ENCODE results near the gene TSKU.
A peak's percentile ranks its signal among the peaks of the same experiment; 100 is the strongest.

The TSKU gene

GRCh38 chr11:76824083-76824939, 41.2 kb downstream of the TSKU start:
- TF ChIP-seq NFIC (IDR thresholded peaks at IDR 0.05) (no peak), FOXM1 (IDR thresholded peaks at IDR 0.05; ENCODE audit: borderline replicate concordance, low read depth) (no peak), CEBPB (IDR thresholded peaks at IDR 0.05) (no peak), MAX (IDR thresholded peaks at IDR 0.05) (no peak), TEAD4 (IDR thresholded peaks at IDR 0.05) (no peak), USF1 (IDR thresholded peaks at IDR 0.05) (no peak), TCF12 (IDR thresholded peaks at IDR 0.05; ENCODE audit: low read depth) (no peak)

- TF ChIP-seq NFIC (IDR thresholded peaks at IDR 0.05) (no peak), YY1 (IDR thresholded peaks at IDR 0.05; ENCODE audit: low read depth) (no peak), MAX (IDR thresholded peaks at IDR 0.05) (no peak), TCF12 (IDR thresholded peaks at IDR 0.05; ENCODE audit: low read depth) (no peak), EP300 (IDR thresholded peaks at IDR 0.05; ENCODE audit: borderline replicate concordance) (no peak), REST (IDR thresholded peaks at IDR 0.05; ENCODE audit: low read depth) (no peak), USF1 (IDR thresholded peaks at IDR 0.05) (no peak), EGR1 (IDR thresholded peaks at IDR 0.05) (no peak), ZBTB7A (IDR thresholded peaks at IDR 0.05; ENCODE audit: low read depth) (no peak)
These were observed 42.0 kb downstream of the TSKU start for GRCh38 chr11:76824980-76825725.

- TF ChIP-seq REST (IDR thresholded peaks at IDR 0.05; ENCODE audit: low read depth) (no peak), CEBPB (IDR thresholded peaks at IDR 0.05) (no peak), RAD21 (IDR thresholded peaks at IDR 0.05; ENCODE audit: low read depth) (no peak), MAX (IDR thresholded peaks at IDR 0.05) (no peak), TEAD4 (IDR thresholded peaks at IDR 0.05) (no peak), EP300 (IDR thresholded peaks at IDR 0.05; ENCODE audit: borderline replicate concordance) (no peak)
These were observed 42.7 kb downstream of the TSKU start for GRCh38 chr11:76825726-76826396.

GRCh38 chr11:76830639-76831327, 47.6 kb downstream of the TSKU start:
- 0 out of 2 replicates have a peak, but pooled peaks have one; percentile 10 for TF ChIP-seq NFIC (IDR thresholded peaks at IDR 0.05)
- TF ChIP-seq EGR1 (IDR thresholded peaks at IDR 0.05) = no peak
- TF ChIP-seq TEAD4 (IDR thresholded peaks at IDR 0.05) = no peak

GRCh38 chr11:76831686-76832310, 48.6 kb downstream of the TSKU start:
- TF ChIP-seq CREB1 (IDR thresholded peaks at IDR 0.05; ENCODE audit: low read depth) = no peak
- no peak for TF ChIP-seq FOXM1 (IDR thresholded peaks at IDR 0.05; ENCODE audit: borderline replicate concordance, low read depth)
- TF ChIP-seq NFIC (IDR thresholded peaks at IDR 0.05) = no peak
- no peak for TF ChIP-seq USF1 (IDR thresholded peaks at IDR 0.05)
- TF ChIP-seq TEAD4 (IDR thresholded peaks at IDR 0.05) = no peak
- no peak for TF ChIP-seq TAF1 (IDR thresholded peaks at IDR 0.05; ENCODE audit: low read depth)
- TF ChIP-seq MAX (IDR thresholded peaks at IDR 0.05) = no peak
- TF ChIP-seq EGR1 (IDR thresholded peaks at IDR 0.05) = no peak
- TF ChIP-seq TCF12 (IDR thresholded peaks at IDR 0.05; ENCODE audit: low read depth) = no peak
- TF ChIP-seq YY1 (IDR thresholded peaks at IDR 0.05; ENCODE audit: low read depth) = no peak
- TF ChIP-seq ZBTB7A (IDR thresholded peaks at IDR 0.05; ENCODE audit: low read depth) = no peak
